GM03348 (cell line): ENCODE data around the gene SLC29A1.
A peak's percentile ranks its signal among the peaks of the same experiment; 100 is the strongest.

Experiments
- DNase-seq: peaks from one replicate; pipeline ENCODE4 v3.0.0; 2012; ENCODE audit warnings: low spot score

Gene SLC29A1

GRCh38 chr6:44255105-44255808 is 31.9 kb downstream of the SLC29A1 start:
- no peak for DNase-seq

- DNase-seq, result no peak
Measured at GRCh38 chr6:44255871-44256774, 32.7 kb downstream of the SLC29A1 start.

DNA sequence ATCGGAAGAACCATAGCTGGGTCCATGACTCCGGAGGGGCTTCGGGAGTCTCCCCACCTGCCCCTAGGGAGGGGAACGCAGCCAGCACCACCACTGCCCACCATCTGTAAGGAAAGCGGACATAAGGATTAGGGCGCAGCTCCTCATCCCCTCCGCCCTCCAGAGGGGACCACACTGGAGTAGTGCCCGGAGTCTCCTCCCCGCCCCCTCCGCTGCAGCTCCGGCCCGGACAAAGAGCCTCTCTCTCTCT is 33.3 kb downstream of the SLC29A1 start:
- no peak for DNase-seq

DNA sequence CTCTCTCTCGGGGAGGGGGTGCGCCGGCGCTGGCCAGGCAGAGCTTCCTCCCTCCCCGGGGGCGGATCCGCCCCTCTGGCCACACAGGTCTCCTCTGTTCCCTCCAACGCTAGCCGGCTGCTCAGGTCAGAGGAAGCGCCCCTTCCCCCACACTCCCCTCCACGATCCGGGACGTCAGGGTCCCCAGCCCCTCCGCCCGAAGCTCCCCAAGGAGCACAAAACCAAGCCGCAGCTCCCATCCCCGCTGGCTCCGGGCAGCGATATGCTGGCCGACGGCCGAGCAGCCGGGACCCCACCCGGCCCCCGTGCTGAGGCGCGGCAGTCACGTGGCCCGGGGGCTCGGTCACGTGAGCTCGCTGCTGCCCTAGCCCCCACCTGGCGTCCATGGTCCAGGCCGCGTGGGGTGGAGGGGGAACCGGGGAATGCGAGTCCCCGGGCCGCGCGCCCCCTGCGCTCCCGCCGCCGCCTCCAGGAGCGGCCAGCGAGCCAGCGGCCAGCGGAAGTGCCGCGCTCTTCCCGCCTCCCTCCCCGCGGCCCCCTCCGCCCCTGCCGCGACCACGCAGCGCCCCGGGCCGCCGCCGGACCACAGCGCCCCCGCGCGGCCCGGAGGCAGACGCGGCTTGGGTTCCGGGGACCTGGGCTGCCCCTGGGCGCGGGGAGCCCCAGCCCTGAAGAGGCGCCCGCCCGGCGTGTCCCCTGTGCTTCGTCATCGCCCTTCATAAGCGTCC is 33.8 kb downstream of the SLC29A1 start, which contains the start of gene SLC35B2:
Gene SLC35B2, minus strand, starts transcription at position 504 of the 728 bp plus-strand sequence. Its CDS starts 118 bp downstream, at position 386.
- peak; percentile 95 for DNase-seq

- no peak for DNase-seq
Measured at GRCh38 chr6:44257753-44258324, 34.4 kb downstream of the SLC29A1 start.

DNA sequence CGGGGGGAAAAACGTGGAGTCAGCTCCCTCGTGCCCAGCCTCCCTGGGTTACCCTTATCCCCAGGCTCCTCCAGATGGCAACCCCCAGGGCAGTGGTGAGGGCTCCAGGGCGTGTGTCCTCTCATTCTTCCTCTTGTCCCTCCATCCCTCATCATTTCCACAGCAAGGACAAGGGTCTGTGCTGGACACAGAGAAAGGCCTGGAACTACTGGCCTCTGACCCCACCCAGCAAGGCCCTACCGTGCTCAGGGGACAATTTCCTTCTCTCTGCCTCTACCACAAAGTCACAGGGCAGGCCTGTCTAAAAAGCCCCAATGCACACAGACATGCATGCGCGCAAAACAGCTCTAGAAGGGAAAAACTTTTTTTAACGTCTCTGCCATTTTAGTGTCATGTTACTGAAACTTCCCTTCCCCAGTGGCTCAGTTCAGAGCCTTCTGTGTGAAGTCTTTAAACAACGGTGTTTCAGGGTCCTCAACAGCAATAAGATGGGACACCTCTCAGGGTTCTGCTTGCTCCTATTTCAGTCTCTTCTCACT is 35.0 kb downstream of the SLC29A1 start:
- no peak for DNase-seq

GRCh38 chr6:44258921-44259320 is 35.5 kb downstream of the SLC29A1 start:
- DNase-seq, result no peak

GRCh38 chr6:44260011-44260410 is 36.6 kb downstream of the SLC29A1 start:
- no peak for DNase-seq

DNA sequence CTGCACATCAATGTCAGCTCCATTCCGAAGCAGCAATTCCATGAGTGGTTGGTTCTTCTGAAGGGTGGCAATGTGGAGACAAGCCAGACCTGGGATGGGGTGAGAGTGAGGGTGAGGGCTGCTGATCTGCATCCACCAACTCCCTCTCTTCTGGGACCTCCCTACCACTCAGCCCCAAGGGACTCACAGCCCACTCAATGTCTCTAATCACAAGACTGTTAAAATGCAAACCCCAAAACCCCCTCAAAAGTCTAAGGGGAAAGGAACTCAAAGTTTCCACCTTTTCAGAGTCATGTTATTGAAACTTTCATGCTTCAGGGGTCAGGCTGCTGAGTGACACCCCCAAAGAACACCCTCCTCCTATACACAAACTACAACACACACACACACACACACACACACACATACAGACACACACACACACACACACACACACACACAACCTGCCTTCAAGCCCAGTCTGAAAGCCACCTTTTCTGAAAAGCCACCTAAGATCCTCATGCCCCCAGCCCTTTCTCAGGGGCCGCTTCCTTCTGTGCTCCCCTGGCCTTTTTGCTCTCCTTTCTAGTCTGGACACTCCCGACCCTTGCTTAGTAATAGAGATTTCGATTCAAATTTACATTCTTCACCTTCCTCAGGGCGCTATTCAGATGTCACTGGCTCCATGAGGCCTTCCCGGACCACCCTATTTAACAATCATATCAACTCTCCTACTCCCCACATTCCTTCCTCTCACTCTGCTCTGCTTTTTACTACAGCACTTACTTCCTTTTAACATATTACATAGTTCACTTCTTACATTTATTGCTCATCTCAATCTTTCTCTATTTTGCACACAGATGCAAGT is 37.3 kb downstream of the SLC29A1 start:
- DNase-seq, result no peak

GRCh38 chr6:44261581-44261980 is 38.2 kb downstream of the SLC29A1 start:
- DNase-seq, result no peak

GRCh38 chr6:44262467-44263353 is 39.3 kb downstream of the SLC29A1 start:
- no peak for DNase-seq

DNA sequence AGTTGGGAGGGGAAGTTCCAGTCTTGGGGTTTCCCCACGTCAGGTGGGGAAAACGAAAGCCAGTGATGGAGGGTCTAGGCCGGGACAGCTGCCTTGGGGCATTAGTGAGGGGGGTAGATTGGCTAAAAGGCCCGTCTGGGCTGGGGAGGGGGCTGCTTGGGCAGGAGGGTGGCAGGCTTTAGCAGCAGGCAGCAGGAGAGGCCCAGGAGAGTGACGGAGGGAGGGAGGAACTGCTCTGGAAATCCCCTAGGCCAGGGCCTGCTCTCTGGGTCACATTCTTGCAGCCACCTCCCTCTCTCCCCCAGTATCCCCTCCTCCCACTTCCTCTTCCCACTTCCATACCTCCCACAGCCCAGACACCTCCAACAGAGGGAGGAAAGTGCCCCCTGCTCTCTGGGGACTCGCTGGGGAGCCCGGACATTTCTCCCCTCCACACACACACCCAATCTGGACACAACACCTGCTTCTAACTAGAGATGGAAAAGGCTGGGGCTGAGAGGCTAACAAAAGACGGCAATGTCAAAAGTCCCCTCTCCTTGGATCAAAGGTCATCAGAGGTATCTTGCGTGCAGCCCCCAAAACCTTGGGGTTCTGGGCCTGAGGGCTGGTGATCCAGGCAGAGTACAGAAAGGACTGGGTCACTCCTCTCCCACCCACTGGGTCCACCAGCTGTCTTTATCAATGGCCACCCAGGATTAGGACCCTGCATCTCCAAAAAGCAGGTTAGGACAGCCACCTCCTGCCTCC is 40.1 kb downstream of the SLC29A1 start:
- no peak for DNase-seq

DNA sequence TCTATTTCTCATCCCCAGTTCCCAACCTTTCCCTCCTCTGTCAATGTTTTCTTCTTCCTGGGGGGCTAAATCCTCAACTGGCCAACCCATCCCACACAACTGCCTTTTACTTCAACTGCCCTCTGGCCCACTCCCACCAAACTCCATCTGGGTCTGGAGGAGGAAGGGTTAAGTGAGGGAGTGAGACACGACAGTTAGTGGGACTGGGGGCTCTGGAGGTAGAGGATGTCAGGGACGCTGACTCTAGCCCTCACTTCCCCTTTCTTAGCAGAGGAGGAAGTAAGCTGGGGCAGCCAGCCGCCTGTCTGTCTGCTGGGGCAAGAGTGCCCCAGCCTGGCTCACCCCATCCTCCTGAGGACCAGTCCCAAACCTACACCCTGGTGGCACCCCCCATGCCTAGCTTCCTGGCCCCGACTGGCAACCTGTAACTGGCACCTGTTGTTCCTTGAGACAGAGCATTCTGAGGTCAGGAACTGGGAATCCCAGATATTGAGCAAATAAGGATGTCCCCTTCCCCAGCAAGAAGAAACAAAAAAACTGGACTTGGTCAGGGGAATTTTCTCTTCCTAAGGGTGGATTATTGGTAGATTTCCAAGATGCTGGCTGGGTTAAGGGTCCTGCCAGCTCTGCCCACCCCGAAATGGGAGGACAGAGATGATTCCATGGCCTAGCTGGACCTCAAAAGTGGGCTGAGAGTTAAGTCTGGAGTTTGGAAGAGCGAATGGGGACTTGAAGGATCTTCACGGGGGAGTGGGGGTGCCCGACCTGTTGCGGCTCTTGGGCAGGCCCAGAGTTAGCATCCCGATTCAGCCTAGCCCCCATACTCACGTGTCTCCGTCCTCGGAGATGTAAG is 41.0 kb downstream of the SLC29A1 start:
- no peak for DNase-seq

DNA sequence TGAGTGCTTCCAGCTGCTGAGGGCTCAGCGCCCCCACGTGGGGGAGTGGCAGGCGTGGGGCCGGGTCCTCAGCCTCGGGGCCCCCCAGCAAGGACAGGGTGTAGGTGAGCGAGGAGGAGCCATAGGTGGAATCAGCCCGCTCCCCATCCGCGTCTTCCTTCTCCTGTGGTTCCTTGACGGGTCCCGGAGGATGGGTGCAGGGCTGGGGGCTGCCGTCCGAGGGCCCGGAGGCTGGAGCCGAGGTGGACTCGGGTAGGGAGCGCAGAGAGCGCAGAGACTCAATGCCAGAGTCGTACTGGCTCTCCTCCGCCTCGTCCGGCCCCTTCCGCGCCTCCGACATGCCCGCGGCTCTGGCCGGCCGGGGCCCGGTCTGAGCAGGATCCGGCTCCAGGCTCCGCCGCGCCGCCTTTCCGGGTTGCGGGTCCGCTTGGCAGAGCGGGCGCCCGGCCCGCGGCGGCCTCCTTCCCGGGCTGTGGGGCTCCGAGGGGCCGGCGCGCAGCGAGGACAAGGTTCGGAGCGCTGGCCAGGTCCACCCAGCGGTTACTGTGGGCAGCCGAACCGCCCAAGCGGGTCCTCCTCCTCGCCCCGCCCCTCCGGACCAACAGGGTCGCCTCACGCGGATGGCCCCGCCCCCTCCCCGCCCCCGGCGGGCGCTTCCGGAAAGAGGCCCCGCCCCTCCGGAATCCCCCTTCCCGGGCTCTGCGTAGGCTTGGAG is 41.8 kb downstream of the SLC29A1 start, which contains the start of gene NFKBIE:
Gene NFKBIE, minus strand, starts transcription at position 545 of the 715 bp plus-strand sequence. Its CDS starts 205 bp downstream, at position 340.
- DNase-seq, result peak; percentile 99

- no peak for DNase-seq
Measured at GRCh38 chr6:44265722-44266233, 42.4 kb downstream of the SLC29A1 start.

GRCh38 chr6:44266347-44266746 is 43.0 kb downstream of the SLC29A1 start:
- no peak for DNase-seq

DNA sequence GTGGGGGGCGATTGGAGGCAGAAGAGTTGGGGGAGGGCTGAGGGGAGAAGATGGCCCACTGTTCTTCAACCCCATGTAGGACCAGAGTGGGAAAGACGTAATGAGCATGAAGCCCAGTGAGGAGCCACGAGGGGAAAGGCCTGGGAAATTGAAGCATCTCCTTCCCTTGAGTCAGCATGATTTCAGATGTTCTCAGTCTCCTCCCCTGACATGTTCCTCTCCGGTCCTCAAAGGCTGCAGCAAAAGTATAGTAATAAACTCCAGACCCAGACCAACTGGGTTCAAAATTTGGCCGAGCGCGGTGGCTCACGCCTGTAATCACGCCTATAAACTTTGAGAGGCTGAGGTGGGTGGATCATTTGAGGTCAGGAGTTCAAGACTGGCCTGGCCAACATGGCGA is 43.9 kb downstream of the SLC29A1 start:
- DNase-seq, result no peak
